Measurements from ENCODE around the gene ZNF385A. TPM values are rescaled to one million over a fixed set of nuclear protein-coding genes. Genes with fewer than 3 reads are reported as not detected.

The ZNF385A gene
- total and polyA plus RNA-seq, 9 of the 15 experiments (the other 6 are each of a cell fraction or from before 2014, with no cell fraction given): 1.0 to 111 (median 7.7) TPM

DNA sequence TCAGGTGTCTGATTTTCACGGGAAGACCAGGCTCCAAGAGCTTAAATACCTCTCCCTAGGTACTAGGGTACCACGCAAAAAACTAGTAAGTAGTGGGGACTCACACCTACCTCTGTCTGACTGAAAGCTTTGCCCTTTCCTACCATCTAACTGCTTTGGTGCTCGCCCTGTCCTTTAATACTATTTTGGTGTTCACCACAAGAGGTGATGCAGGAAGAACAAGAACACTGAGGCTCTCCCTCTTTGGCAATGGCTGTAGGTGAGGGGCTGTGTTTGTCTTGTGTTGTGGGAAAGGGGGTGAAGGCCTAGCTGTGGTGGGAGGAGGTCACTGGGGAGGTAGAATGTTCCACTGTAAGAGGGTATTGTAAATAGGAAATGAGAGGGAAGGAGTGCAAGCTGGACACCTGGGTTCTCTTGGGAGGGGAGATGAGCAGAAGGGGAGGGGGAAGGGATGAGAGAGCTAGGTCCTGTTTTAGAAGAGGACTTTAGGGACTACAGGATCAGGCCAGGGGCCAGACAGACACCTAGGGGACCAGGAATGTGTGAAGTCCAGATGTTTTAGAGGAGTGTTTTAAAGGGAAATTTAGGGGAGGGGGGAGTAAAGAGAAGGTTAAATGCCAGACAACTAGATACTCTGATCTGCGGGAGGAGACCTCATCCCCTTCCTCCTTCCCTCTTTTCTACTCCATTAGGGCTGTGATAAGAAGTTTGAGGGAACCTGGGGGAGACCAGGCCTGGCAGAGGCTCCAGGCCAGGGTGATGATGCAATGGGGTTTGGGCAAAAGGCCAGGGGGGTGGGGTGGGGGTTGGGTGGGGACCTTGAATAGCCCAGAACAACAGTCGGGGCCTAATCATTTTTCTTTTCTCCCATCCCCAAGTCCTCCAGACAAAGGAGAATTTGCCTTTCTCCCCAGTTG is 32.4 kb upstream of the ZNF385A start (continued):
- TF ChIP-seq, protein P1, sequence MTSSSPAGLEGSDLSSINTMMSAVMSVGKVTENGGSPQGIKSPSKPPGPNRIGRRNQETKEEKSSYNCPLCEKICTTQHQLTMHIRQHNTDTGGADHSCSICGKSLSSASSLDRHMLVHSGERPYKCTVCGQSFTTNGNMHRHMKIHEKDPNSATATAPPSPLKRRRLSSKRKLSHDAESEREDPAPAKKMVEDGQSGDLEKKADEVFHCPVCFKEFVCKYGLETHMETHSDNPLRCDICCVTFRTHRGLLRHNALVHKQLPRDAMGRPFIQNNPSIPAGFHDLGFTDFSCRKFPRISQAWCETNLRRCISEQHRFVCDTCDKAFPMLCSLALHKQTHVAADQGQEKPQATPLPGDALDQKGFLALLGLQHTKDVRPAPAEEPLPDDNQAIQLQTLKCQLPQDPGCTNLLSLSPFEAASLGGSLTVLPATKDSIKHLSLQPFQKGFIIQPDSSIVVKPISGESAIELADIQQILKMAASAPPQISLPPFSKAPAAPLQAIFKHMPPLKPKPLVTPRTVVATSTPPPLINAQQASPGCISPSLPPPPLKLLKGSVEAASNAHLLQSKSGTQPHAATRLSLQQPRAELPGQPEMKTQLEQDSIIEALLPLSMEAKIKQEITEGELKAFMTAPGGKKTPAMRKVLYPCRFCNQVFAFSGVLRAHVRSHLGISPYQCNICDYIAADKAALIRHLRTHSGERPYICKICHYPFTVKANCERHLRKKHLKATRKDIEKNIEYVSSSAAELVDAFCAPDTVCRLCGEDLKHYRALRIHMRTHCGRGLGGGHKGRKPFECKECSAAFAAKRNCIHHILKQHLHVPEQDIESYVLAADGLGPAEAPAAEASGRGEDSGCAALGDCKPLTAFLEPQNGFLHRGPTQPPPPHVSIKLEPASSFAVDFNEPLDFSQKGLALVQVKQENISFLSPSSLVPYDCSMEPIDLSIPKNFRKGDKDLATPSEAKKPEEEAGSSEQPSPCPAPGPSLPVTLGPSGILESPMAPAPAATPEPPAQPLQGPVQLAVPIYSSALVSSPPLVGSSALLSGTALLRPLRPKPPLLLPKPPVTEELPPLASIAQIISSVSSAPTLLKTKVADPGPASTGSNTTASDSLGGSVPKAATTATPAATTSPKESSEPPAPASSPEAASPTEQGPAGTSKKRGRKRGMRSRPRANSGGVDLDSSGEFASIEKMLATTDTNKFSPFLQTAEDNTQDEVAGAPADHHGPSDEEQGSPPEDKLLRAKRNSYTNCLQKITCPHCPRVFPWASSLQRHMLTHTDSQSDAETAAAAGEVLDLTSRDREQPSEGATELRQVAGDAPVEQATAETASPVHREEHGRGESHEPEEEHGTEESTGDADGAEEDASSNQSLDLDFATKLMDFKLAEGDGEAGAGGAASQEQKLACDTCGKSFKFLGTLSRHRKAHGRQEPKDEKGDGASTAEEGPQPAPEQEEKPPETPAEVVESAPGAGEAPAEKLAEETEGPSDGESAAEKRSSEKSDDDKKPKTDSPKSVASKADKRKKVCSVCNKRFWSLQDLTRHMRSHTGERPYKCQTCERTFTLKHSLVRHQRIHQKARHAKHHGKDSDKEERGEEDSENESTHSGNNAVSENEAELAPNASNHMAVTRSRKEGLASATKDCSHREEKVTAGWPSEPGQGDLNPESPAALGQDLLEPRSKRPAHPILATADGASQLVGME (CRISPR knock-in tag; IDR thresholded peaks at IDR 0.05): no peak
- no peak for TF ChIP-seq CREB1 (IDR thresholded peaks at IDR 0.05)
- TF ChIP-seq CREB1 (CRISPR knock-in tag; IDR thresholded peaks at IDR 0.05): no peak
- no peak for TF ChIP-seq NFE2L1 (tag; IDR thresholded peaks at IDR 0.05; ENCODE audit: borderline replicate concordance, low read depth)
- TF ChIP-seq CREM (IDR thresholded peaks at IDR 0.05; ENCODE audit: low read depth): peak; percentile 44
- TF ChIP-seq FOXP1 (CRISPR knock-in tag; IDR thresholded peaks at IDR 0.05): no peak
- no peak for TF ChIP-seq KDM5B (IDR thresholded peaks at IDR 0.05; ENCODE audit: insufficient replicate concordance, low read depth, low read length)
- no peak for TF ChIP-seq PRMT5 (CRISPR knock-in tag; IDR thresholded peaks at IDR 0.05)
- TF ChIP-seq SUPT5H (IDR thresholded peaks at IDR 0.05): 0 out of 2 replicates have a peak, but pooled peaks have one; percentile 31
- TF ChIP-seq MED1 (CRISPR knock-in tag; IDR thresholded peaks at IDR 0.05; ENCODE audit: borderline replicate concordance): no peak
- TF ChIP-seq NFIX (CRISPR knock-in tag; IDR thresholded peaks at IDR 0.05; ENCODE audit: low read depth): no peak
- TF ChIP-seq, protein P2, sequence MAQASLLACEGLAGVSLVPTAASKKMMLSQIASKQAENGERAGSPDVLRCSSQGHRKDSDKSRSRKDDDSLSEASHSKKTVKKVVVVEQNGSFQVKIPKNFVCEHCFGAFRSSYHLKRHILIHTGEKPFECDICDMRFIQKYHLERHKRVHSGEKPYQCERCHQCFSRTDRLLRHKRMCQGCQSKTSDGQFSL (CRISPR knock-in tag; IDR thresholded peaks at IDR 0.05): no peak
- TF ChIP-seq, protein P2 (tag; IDR thresholded peaks at IDR 0.05): 0 out of 4 replicates have a peak, but pooled peaks of 1 of the 2 experiments have one; percentile 13
- TF ChIP-seq, protein P3, sequence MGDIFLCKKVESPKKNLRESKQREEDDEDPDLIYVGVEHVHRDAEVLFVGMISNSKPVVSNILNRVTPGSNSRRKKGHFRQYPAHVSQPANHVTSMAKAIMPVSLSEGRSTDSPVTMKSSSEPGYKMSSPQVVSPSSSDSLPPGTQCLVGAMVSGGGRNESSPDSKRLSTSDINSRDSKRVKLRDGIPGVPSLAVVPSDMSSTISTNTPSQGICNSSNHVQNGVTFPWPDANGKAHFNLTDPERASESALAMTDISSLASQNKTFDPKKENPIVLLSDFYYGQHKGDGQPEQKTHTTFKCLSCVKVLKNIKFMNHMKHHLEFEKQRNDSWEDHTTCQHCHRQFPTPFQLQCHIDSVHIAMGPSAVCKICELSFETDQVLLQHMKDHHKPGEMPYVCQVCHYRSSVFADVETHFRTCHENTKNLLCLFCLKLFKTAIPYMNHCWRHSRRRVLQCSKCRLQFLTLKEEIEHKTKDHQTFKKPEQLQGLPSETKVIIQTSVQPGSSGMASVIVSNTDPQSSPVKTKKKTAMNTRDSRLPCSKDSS (IDR thresholded peaks at IDR 0.05; ENCODE audit: low read depth, partially characterized antibody): no peak
- TF ChIP-seq, protein P4, sequence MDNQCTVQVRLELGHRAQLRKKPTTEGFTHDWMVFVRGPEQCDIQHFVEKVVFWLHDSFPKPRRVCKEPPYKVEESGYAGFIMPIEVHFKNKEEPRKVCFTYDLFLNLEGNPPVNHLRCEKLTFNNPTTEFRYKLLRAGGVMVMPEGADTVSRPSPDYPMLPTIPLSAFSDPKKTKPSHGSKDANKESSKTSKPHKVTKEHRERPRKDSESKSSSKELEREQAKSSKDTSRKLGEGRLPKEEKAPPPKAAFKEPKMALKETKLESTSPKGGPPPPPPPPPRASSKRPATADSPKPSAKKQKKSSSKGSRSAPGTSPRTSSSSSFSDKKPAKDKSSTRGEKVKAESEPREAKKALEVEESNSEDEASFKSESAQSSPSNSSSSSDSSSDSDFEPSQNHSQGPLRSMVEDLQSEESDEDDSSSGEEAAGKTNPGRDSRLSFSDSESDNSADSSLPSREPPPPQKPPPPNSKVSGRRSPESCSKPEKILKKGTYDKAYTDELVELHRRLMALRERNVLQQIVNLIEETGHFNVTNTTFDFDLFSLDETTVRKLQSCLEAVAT (IDR thresholded peaks at IDR 0.05): 0 out of 4 replicates have a peak, but pooled peaks of 1 of the 2 experiments have one; percentile 21
- no peak for TF ChIP-seq NCOR1 (IDR thresholded peaks at IDR 0.05)
- TF ChIP-seq HIVEP1 (CRISPR knock-in tag; IDR thresholded peaks at IDR 0.05): no peak
- no peak for TF ChIP-seq ARHGAP35 (IDR thresholded peaks at IDR 0.05; ENCODE audit: partially characterized antibody)
